GM06990 (cell line): ENCODE results near the gene GDPD5.

ENCODE experiments used
- DNase-seq: peaks from one replicate; pipeline ENCODE4 v3.0.0-alpha.2; 2011; ENCODE audit not compliant: insufficient read length; ENCODE audit errors: extremely low read depth
- H3K27me3 ChIP-seq: replicated peaks from 2 replicates; pipeline ENCODE4 v1.6.0; 2011; ENCODE audit warnings: low read length; ENCODE audit not compliant: control insufficient read depth, insufficient read depth
- H3K36me3 ChIP-seq: 2 replicates; pipeline ENCODE4 v1.5.1; 2011; ENCODE audit warnings: low read length; ENCODE audit not compliant: control insufficient read depth, insufficient read depth
- H3K4me3 ChIP-seq: replicated peaks from 2 replicates; pipeline ENCODE4 v1.5.1; 2011; ENCODE audit warnings: low read depth, mild to moderate bottlenecking, control low read depth, low read length
- TF ChIP-seq, protein P1 (sequence below): IDR thresholded peaks from 2 replicates; pipeline ENCODE4 v1.5.1; 2011; ENCODE audit warnings: low read length, control low read depth, mild to moderate bottlenecking, inconsistent platforms; ENCODE audit not compliant: insufficient read depth, poor library complexity, severe bottlenecking

GDPD5 gene

DNA sequence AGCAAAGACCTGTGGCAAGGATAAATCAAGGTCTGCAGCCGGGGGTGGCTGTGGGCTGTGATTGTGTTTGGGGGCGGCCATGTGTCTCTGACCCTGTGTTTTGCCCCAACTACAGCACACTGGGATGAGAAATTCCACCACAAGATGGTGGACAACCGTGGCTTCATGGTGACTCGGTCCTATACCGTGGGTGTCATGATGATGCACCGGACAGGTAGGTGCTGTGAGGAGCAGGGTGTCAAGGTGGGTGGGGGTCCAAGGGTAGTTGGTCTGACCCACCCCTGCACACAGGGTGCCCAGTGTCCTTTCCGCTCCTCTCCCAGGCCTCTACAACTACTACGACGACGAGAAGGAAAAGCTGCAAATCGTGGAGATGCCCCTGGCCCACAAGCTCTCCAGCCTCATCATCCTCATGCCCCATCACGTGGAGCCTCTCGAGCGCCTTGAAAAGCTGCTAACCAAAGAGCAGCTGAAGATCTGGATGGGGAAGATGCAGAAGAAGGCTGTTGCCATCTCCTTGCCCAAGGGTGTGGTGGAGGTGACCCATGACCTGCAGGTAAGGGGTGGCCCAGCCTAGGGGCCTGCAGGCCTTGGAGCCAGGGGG lies 43.0 kb upstream of the GDPD5 start:
- H3K36me3 ChIP-seq: peaks cover 8% of the 10 kb centered on the region

DNA sequence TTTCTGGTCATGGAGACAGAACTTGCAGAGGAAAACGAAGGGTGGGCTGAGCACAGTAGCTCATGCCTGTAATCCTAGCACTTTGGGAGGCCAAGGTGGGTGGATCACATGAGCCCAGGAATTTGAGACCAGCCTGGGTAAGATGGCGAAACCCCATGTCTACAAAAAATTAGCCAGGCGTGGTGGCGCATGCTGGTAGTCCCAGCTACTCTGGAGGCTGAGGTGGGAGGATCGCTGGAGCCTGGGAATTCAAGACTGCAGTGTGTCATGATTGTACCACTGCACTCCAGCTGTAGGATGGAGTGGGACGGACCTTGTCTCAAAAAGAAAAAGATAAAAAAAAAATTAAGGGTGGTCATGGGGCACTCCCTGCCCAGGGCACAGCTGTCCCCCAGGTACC lies 42.2 kb upstream of the GDPD5 start:
- no peak for DNase-seq
- no peak overlapping the region for H3K4me3 ChIP-seq
- peaks cover 8% of the 10 kb centered on the region for H3K36me3 ChIP-seq
- TF ChIP-seq, protein P1, sequence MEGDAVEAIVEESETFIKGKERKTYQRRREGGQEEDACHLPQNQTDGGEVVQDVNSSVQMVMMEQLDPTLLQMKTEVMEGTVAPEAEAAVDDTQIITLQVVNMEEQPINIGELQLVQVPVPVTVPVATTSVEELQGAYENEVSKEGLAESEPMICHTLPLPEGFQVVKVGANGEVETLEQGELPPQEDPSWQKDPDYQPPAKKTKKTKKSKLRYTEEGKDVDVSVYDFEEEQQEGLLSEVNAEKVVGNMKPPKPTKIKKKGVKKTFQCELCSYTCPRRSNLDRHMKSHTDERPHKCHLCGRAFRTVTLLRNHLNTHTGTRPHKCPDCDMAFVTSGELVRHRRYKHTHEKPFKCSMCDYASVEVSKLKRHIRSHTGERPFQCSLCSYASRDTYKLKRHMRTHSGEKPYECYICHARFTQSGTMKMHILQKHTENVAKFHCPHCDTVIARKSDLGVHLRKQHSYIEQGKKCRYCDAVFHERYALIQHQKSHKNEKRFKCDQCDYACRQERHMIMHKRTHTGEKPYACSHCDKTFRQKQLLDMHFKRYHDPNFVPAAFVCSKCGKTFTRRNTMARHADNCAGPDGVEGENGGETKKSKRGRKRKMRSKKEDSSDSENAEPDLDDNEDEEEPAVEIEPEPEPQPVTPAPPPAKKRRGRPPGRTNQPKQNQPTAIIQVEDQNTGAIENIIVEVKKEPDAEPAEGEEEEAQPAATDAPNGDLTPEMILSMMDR: no peak
- no peaks in the 10 kb centered on the region for H3K27me3 ChIP-seq

More for the DNA sequence above, 43.0 kb upstream of the GDPD5 start:
- Histone ChIP-seq H3K4me3 (no peak overlapping the region), H3K27me3 (no peaks in the 10 kb centered on the region)
- DNase-seq: no peak
- TF ChIP-seq, protein P1: no peak

DNA sequence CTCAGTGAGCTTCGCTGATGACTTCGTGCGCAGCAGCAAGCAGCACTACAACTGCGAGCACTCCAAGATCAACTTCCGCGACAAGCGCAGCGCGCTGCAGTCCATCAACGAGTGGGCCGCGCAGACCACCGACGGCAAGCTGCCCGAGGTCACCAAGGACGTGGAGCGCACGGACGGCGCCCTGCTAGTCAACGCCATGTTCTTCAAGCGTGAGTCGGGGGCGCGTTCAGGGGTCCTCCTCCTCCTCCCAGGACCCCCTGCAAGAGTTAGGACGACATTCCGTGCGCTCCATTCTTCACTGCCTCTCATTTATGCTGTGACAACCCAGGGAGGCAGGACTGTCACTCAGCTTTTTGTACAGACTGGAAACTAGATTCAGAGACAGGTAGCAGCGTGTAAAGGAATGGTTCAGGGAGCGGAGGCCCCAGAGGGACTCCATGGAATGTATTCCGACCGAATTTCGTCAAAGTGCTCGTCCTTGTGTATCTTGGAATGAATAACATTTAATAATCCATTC lies 41.1 kb upstream of the GDPD5 start:
- no peaks in the 10 kb centered on the region for H3K27me3 ChIP-seq
- DNase-seq: no peak
- peaks cover 7% of the 10 kb centered on the region for H3K36me3 ChIP-seq
- TF ChIP-seq, protein P1: no peak
- H3K4me3 ChIP-seq: no peak overlapping the region

DNA sequence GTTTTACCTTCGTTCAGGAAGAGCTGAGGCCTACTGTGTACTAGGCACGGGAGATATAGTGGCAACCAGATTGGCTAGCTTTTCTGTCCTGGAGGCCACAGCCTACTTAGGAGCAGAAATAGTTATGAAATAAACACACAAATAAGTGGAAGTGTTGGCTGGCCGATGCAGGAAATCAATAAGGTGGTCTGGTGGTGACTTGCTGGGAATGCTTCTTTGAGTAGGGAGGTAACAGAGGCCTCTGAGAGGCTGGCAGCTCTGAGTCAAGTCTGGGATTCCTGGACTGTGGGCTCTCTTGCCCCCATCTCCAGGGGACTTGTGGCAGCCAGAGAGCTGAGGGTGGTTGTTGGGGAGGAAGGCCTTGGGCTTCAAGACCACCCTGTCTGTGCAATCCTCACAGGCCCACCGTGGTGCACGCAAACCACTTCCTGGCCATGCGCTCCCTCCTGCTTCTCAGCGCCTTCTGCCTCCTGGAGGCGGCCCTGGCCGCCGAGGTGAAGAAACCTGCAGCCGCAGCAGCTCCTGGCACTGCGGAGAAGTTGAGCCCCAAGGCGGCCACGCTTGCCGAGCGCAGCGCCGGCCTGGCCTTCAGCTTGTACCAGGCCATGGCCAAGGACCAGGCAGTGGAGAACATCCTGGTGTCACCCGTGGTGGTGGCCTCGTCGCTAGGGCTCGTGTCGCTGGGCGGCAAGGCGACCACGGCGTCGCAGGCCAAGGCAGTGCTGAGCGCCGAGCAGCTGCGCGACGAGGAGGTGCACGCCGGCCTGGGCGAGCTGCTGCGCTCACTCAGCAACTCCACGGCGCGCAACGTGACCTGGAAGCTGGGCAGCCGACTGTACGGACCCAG lies 40.4 kb upstream of the GDPD5 start:
- peaks cover 7% of the 10 kb centered on the region for H3K36me3 ChIP-seq
- H3K4me3 ChIP-seq: no peak overlapping the region

DNA sequence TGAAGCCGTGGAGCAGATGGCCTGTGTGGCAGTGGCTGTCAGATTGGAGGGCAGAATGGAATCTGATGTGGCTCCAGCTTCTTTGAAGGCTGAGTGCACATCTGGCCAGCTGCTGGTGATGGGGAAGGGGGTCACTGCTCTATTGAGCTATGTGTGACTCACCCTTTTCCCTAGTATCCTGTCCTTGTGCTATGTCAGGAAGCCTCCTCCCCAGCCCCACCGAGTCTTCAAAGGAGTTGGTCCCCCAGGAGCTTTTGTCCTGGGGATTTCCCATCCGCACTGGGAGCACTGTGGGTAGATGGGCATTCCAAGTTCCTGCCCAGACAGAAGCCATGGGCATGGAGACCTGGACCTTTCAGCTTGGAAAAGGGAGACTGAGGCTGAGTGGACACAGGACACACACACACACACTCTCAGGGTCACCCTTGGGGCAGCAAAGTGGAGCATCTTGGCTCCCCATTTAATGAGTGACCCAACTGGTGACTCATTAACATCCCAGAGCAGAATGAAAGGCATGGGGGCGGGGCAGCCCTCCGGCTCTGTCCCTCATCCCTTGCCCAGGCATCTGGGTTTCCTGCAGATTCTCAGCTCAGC lies 39.6 kb upstream of the GDPD5 start:
- DNase-seq: no peak
- TF ChIP-seq, protein P1: no peak
- peaks cover 4% of the 10 kb centered on the region for H3K36me3 ChIP-seq
- no peak overlapping the region for H3K4me3 ChIP-seq
- H3K27me3 ChIP-seq: no peaks in the 10 kb centered on the region

More for the DNA sequence above, 40.4 kb upstream of the GDPD5 start:
- no peak for DNase-seq
- TF ChIP-seq, protein P1: no peak
- H3K27me3 ChIP-seq: no peaks in the 10 kb centered on the region
